T-helper 1 cell treated with Interleukin-12 subunit alpha and Interleukin-12 subunit beta and Interleukin-4 antibody, amounts not matched to agents 30 μg/mL and 1 μg/mL, for 36 hours (primary cell): ENCODE data around the gene FNIP1.
"Not testable (repeated sequence)": the region's sequence is repeated elsewhere in the genome, so short reads cannot be mapped to it uniquely, and the experiment has no call there.

Experiments
- H3K27ac Mint-ChIP-seq: one replicate; pipeline ENCODE4 v1.8.0; 2021; ENCODE audit warnings: mild to moderate bottlenecking, mixed read lengths
- H3K27me3 Mint-ChIP-seq: one replicate; pipeline ENCODE4 v1.8.0; 2021; ENCODE audit warnings: low read depth, mixed read lengths
- H3K36me3 Mint-ChIP-seq: one replicate; pipeline ENCODE4 v1.8.0; 2021; ENCODE audit warnings: low read depth, mixed read lengths
- H3K4me1 Mint-ChIP-seq: one replicate; pipeline ENCODE4 v1.8.0; 2021; ENCODE audit warnings: low read depth, mixed read lengths
- H3K4me3 Mint-ChIP-seq: one replicate; pipeline ENCODE4 v1.8.0; 2021; ENCODE audit warnings: mild to moderate bottlenecking, moderate library complexity, mixed read lengths
- H3K9me3 Mint-ChIP-seq: one replicate; pipeline ENCODE4 v1.8.0; 2021; ENCODE audit warnings: mixed read lengths

FNIP1 gene

DNA sequence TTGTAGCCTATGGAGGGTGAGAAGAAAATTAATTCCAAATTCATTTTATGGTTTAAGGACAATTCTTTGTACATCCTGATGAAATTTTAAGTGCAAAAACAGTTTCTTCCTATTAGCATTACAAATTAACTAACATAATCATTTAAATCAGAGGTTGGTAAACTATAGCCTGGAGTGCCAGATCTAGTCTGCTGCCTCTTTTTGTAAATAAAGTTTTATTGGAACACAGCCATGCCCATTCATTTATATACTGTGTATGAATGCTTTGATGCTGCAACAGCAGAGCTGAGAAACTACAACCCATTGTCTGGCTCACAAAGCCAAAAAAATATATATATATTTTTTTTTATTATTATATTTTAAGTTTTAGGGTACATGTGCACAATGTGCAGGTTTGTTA lies 80.2 kb downstream of the FNIP1 start:
- Mint-ChIP-seq H3K27ac (no peak overlapping the region), H3K4me1 (peaks cover 8% of the 10 kb centered on the region)

DNA sequence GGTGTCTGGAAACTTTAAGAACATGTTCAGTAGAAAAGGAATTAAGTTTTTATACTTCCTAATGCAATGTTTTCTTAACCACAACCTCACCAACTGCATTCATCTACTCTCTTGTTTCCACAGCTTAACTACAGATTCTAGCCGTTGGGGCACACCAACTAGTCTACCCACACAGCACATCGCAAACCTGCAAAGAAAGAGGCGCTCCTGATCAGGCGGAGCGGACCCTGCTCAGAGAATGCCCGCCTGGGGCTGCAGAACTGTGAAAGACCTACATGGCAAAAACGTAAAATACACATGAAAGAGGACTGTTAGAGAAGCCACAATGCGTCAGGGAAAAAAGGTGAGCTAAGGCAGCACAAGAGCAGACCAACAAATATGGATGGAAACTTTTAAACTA lies 86.4 kb downstream of the FNIP1 start:
- H3K4me1 Mint-ChIP-seq, result peaks cover 3% of the 10 kb centered on the region
- H3K27me3 Mint-ChIP-seq, result no peaks in the 10 kb centered on the region
- no peaks in the 10 kb centered on the region for H3K9me3 Mint-ChIP-seq
- peaks cover 36% of the 10 kb centered on the region for H3K36me3 Mint-ChIP-seq
- no peak overlapping the region for H3K4me3 Mint-ChIP-seq
- H3K27ac Mint-ChIP-seq, result no peak overlapping the region

More for the DNA sequence above, 80.2 kb downstream of the FNIP1 start:
- peaks cover 5% of the 10 kb centered on the region for H3K9me3 Mint-ChIP-seq
- H3K4me3 Mint-ChIP-seq, result no peak overlapping the region
- H3K36me3 Mint-ChIP-seq, result peaks cover 41% of the 10 kb centered on the region
- no peaks in the 10 kb centered on the region for H3K27me3 Mint-ChIP-seq

DNA sequence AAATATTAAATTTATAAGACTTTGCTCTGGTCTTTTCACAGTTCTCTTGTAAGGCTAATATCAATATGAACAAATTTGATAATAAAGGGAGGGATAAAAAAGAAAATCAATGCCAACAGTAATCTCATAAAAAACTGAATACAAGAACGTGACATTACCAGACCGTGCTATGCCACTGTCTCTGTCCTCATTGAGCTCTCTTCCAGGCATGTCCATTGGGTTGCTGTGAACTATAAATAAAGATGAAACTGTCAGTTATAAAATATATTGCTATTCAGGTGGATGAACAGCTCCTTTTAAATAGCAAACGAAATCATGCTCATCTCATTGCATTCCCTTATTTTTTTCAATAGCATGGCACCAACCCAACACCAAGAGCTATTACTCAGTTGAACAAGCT lies 87.8 kb downstream of the FNIP1 start:
- Mint-ChIP-seq H3K27me3 (no peaks in the 10 kb centered on the region), H3K4me1 (peaks cover 3% of the 10 kb centered on the region), H3K36me3 (peaks cover 40% of the 10 kb centered on the region), H3K9me3 (no peaks in the 10 kb centered on the region), H3K4me3 (no peak overlapping the region), H3K27ac (no peak overlapping the region)

DNA sequence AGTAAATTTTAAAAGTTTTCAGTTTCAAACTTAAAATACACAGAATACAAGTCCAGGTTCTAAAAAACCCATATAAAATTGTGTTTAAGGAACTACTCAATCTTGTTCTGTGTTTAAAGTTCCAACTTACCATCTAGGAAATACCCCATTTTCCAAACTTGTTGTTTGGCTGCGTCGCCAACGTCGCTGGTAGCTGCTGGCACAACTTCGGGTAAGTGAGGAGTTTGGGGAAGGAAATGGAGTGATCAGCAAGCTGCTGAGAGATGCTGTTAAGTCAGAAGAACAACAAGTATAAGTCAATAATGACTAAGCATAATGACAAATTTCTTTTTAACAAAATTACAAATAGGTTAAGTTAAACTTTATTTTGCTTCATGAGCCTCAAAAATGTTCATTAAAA lies 90.5 kb downstream of the FNIP1 start:
- peaks cover 51% of the 10 kb centered on the region for H3K36me3 Mint-ChIP-seq

DNA sequence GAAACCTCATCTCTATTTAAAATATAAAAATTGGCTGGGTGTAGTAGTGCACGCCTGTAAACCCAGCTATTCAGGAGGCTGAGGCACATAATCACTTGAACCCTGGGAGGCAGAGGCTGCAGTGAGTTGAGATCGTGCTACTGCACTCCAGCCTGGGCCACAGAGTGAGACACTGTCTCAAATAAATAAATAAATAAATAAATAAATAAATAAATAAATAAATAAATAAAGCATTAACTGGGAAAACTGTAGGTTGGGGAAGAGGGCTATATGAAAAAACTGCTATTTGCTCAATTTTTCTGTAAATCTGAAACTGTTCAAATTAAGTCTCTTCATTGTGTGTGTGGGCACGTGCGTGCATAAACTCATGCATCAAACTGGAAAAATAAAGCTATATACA lies 101.9 kb downstream of the FNIP1 start:
- H3K27ac Mint-ChIP-seq, result no peak overlapping the region
- no peaks in the 10 kb centered on the region for H3K27me3 Mint-ChIP-seq
- peaks cover 44% of the 10 kb centered on the region for H3K36me3 Mint-ChIP-seq
- no peak overlapping the region for H3K4me3 Mint-ChIP-seq
- H3K9me3 Mint-ChIP-seq, result peaks cover 9% of the 10 kb centered on the region
- no peaks in the 10 kb centered on the region for H3K4me1 Mint-ChIP-seq

More for the DNA sequence above, 90.5 kb downstream of the FNIP1 start:
- Mint-ChIP-seq H3K4me1 (peaks cover 2% of the 10 kb centered on the region), H3K4me3 (no peak overlapping the region), H3K27me3 (no peaks in the 10 kb centered on the region), H3K27ac (no peak overlapping the region), H3K9me3 (no peaks in the 10 kb centered on the region)

DNA sequence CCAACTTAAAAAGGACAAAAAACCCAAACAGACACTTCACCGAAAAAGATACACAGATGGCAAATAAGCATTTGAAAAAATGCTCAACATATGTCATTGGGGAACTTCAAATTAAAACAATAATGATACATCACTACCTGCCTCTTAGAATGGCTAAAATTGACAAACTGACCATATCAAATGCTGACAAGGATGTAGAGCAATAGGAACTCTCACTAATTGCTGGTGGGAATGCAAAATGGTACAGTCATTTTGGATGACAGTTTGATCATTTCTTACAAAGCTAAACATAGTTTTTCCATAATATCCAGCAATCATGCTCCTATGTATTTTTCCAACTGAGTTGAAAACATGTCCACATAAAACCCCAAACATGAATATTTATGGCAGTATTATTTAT lies 102.9 kb downstream of the FNIP1 start:
- H3K36me3 Mint-ChIP-seq, result peaks cover 52% of the 10 kb centered on the region
- peaks cover 1% of the 10 kb centered on the region for H3K4me1 Mint-ChIP-seq
- no peaks in the 10 kb centered on the region for H3K27me3 Mint-ChIP-seq

DNA sequence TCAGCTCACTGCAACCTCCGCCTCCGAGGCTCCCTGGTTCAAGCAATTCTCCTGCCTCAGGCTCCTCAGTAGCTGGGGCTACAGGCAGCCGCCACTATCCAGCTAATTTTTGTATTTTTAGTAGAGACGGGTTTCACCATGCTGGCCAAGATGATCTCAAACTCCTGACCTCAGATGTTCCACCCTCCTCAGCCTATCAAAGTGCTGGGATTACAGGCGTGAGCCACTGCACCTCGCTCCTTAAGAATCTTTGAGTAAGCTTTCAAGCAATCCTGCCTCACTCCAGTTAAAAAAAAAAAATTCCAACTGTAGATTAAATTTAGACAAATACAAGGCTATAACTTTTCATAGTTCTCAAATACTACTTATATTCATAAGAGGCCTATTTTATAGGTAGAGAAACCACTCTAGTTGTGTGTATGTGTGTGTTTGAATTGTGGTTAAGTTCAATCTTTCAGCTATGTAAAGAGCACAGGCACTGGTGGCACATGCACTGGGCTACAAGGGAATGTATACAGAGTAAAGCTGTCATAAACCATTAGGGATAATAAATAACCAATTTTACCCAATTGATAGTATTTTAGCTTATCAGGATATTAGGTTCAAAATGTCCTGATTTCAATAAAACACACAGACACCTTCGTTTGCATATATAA lies 111.2 kb downstream of the FNIP1 start:
- peaks cover 25% of the 10 kb centered on the region for H3K36me3 Mint-ChIP-seq
- H3K27ac Mint-ChIP-seq, result no peak overlapping the region
- H3K9me3 Mint-ChIP-seq, result peaks cover 9% of the 10 kb centered on the region
- H3K27me3 Mint-ChIP-seq, result no peaks in the 10 kb centered on the region
- no peak overlapping the region for H3K4me3 Mint-ChIP-seq
- peaks cover 3% of the 10 kb centered on the region for H3K4me1 Mint-ChIP-seq

More for the DNA sequence above, 102.9 kb downstream of the FNIP1 start:
- no peak overlapping the region for H3K4me3 Mint-ChIP-seq
- H3K9me3 Mint-ChIP-seq, result peaks cover 13% of the 10 kb centered on the region
- no peak overlapping the region for H3K27ac Mint-ChIP-seq

DNA sequence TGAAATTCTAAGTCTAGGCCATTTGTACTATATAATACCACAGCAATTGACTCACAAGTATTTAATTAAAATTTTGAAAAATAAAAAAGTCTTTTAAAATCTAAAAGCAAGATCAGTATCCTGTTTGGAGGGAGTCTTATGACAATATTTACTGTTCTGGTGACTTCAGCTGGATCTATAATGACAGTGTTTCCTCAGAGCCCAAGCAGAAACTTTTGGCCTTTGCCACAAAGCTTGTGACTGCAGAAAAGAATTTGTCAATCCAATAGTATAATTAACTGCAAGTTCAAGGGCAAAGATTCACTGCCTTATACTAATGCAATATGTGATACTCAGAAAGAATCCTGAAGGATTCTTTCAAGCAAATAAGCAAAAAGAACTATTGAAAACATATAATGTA lies 112.2 kb downstream of the FNIP1 start:
- Mint-ChIP-seq H3K9me3 (peaks cover 4% of the 10 kb centered on the region), H3K36me3 (peaks cover 22% of the 10 kb centered on the region), H3K27me3 (no peaks in the 10 kb centered on the region), H3K27ac (no peak overlapping the region), H3K4me1 (peaks cover 3% of the 10 kb centered on the region), H3K4me3 (no peak overlapping the region)

DNA sequence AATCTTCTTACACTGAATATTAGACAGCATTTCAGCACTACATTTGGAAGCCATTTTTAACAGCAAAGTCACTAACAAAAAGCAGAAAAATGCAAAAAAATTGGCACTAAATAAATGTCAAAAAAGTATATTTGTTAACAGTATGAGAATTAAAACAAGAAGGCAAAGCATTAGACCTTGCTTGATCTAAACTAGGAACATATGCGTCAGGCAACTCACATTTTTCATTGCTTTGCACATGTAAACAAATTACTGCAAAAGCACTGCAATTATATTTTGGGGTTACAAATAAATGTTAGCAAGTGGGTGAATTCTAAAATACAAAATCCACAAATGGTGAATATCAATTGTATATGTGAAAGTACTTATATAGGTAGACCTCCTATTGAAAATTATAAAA lies 112.8 kb downstream of the FNIP1 start:
- peaks cover 3% of the 10 kb centered on the region for H3K4me1 Mint-ChIP-seq
- no peaks in the 10 kb centered on the region for H3K27me3 Mint-ChIP-seq
- H3K36me3 Mint-ChIP-seq, result peaks cover 20% of the 10 kb centered on the region
- H3K27ac Mint-ChIP-seq, result no peak overlapping the region
- no peak overlapping the region for H3K4me3 Mint-ChIP-seq
- no peaks in the 10 kb centered on the region for H3K9me3 Mint-ChIP-seq

DNA sequence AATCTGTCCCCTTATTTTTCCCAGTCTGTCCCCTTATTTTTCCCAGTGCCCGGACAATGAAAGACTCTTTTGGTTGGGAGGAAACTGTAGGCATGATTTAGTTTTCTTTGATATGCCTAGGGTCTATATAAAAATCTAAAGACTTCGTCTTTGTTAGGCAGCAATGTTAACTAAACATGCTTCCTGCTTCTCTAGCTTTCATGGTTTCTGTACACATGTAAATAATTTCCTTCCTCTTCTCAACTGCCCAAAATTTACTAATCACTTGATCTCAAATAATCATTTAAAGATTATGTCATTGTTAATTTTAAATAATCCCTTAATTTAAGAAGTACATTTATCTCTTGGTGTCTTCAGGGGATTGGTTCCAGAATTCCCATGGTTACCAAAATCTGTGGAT lies 114.0 kb downstream of the FNIP1 start:
- no peaks in the 10 kb centered on the region for H3K27me3 Mint-ChIP-seq

DNA sequence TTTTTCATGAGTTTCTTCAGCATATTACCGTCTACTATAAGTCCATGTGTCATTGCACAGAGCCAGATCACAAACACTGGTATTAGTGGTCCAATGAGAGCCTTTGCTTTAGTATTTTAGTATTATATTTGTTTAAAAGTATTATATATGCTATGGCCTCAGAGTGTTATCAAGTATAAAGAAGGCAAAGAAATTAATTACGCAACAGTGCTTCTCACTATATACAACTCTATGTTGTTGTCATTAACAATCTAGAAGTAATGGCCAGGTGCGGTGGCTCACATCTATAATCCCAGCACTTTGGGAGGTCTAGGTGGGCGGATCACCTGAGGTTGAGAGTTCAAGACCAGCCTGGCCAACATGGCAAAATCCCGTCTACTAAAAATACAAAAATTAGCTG lies 114.6 kb downstream of the FNIP1 start:
- Mint-ChIP-seq H3K9me3 (no peaks in the 10 kb centered on the region), H3K4me1 (peaks cover 3% of the 10 kb centered on the region), H3K27ac (no peak overlapping the region), H3K27me3 (no peaks in the 10 kb centered on the region), H3K36me3 (peaks cover 25% of the 10 kb centered on the region), H3K4me3 (no peak overlapping the region)

More for the DNA sequence above, 114.0 kb downstream of the FNIP1 start:
- no peaks in the 10 kb centered on the region for H3K9me3 Mint-ChIP-seq
- no peak overlapping the region for H3K27ac Mint-ChIP-seq
- H3K36me3 Mint-ChIP-seq, result peaks cover 19% of the 10 kb centered on the region
- H3K4me3 Mint-ChIP-seq, result no peak overlapping the region
- no peaks in the 10 kb centered on the region for H3K4me1 Mint-ChIP-seq

DNA sequence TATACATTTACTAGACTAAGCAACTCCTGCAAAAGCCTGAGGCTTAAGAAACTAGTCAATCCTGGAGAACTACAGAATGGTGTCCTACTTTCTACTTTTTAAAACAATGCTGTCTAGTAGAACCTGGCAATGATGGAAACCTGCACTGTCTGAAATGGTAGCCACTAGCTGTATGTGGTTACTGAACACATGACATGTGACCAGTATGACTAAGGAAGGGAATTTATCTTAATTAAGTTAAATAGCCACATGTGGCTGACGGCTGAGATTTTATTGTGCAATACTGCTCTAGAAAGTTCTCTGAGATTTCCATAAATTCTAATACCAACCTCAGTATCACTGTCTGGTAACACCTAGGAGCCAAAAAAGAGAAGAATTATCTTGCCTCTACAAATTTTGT lies 116.9 kb downstream of the FNIP1 start:
- Mint-ChIP-seq H3K4me3 (no peak overlapping the region), H3K27me3 (no peaks in the 10 kb centered on the region), H3K9me3 (no peaks in the 10 kb centered on the region), H3K4me1 (peaks cover 8% of the 10 kb centered on the region), H3K27ac (no peak overlapping the region), H3K36me3 (peaks cover 41% of the 10 kb centered on the region)

DNA sequence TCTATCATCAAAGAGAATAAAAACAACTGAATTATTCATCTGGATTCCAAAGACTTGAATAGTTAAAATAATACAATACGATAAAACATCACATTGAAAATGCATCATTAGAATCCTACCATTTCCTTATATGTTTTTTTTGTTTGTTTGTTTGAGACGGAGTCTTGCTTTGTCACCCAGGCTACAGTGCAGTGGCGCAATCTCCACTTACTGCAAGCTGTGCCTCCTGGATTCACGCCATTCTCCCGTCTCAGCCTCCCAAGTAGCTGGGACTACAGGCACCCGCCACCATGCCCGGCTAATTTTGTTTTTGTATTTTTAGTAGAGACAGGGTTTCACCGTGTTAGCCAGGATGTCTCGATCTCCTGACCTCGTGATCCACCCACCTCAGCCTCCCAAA lies 118.5 kb downstream of the FNIP1 start:
- peaks cover 50% of the 10 kb centered on the region for H3K36me3 Mint-ChIP-seq

DNA sequence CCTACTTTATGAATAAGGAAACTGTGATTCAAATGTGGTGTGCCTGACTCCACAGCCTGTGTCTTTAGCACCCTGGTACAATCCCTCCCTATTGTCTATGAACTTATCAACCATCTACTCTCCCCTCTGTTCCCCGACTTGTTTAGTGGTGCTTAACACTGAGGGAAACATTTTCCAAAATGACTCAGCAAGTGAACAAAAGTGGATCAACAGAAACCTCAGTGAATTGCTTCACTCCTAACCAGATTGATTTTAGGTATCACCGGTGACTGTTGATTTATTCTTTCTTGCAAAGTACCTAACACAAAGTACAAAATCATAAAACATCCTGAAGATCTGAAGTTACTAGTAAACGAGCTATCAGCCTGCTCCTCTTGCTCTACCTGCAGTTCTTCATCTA lies 119.7 kb downstream of the FNIP1 start:
- H3K4me1 Mint-ChIP-seq, result peaks cover 22% of the 10 kb centered on the region
- no peaks in the 10 kb centered on the region for H3K27me3 Mint-ChIP-seq
- no peaks in the 10 kb centered on the region for H3K9me3 Mint-ChIP-seq
- peaks cover 53% of the 10 kb centered on the region for H3K36me3 Mint-ChIP-seq
- H3K27ac Mint-ChIP-seq, result no peak overlapping the region
- H3K4me3 Mint-ChIP-seq, result no peak overlapping the region

More for the DNA sequence above, 118.5 kb downstream of the FNIP1 start:
- H3K4me1 Mint-ChIP-seq, result peaks cover 17% of the 10 kb centered on the region
- H3K27me3 Mint-ChIP-seq, H3K9me3 Mint-ChIP-seq, H3K4me3 Mint-ChIP-seq, H3K27ac Mint-ChIP-seq: not testable (repeated sequence)

DNA sequence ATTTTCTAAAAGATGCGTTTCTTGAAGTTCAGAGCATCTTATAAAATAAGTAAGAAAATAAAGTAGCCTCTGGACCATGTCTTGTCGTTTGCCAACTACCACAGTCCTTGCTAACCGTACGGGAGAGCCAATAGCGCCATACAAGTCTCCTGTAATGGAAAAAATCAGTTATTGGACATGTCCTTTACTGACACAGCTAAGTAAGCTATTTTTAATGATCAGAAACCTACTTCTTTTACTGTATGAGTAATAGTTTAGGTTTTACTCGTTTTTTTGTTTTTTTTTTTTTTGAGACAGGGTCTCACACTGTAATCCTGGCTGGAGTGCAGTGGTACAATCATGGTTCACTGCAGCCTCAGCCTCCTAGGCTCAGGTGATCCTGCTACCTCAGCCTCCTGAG lies 124.0 kb downstream of the FNIP1 start:
- Mint-ChIP-seq H3K4me3 (no peak overlapping the region), H3K4me1 (peaks cover 34% of the 10 kb centered on the region), H3K27me3 (no peaks in the 10 kb centered on the region), H3K36me3 (peaks cover 66% of the 10 kb centered on the region), H3K27ac (no peak overlapping the region), H3K9me3 (no peaks in the 10 kb centered on the region)
